SK-N-SH (cell line): ENCODE data around the gene ZNF550. TPM values are rescaled to one million over a fixed set of nuclear protein-coding genes. Genes with fewer than 3 reads are reported as not detected.
A peak's percentile ranks its signal among the peaks of the same experiment; 100 is the strongest.

Source experiments
- CTCF ChIA-PET: fragments of 300-600, 350-600 bp; formaldehyde crosslinking; extraction: SDS; loops from one replicate; lab custom pipeline; 2021; lab: Yijun Ruan, JAX
- POLR2A ChIA-PET: fragments of 350-600 bp; sonication (Branson Sonifier 250); formaldehyde crosslinking; extraction: SDS; loops from one replicate; lab custom pipeline; 2020; ENCODE audit warnings: antibody characterized with exemption, inconsistent platforms; lab: Yijun Ruan, JAX
- DNase-seq: peaks from one replicate; pipeline ENCODE4 v3.0.0; 2012
- H2AFZ ChIP-seq: fragments of 200-600 bp; sonication (generic); 2 replicates; pipeline ENCODE4 v1.8.1; 2016; ENCODE audit warnings: antibody characterized with exemption, mild to moderate bottlenecking, low read depth
- H3F3A ChIP-seq: fragments of 200-600 bp; sonication (generic); replicated peaks from 2 replicates; pipeline ENCODE3; 2016; ENCODE audit warnings: antibody characterized with exemption, mild to moderate bottlenecking; ENCODE audit not compliant: insufficient read depth
- H3K27ac ChIP-seq, 2 experiments: fragments of 200-500 bp in 1 of 2; fragments of 200-600 bp in 1 of 2; sonication (Bioruptor generic) in 1 of 2; sonication (generic), shearing (Covaris generic) in 1 of 2; 2 replicates each; pipeline versions ENCODE4 v1.5.1 to v1.6.1; 2014 to 2016; ENCODE audit warnings: low read depth in 2 of 2, inconsistent platforms in 1 of 2, low read length in 1 of 2, mild to moderate bottlenecking in 1 of 2, mixed read lengths in 1 of 2
- H3K27me3 ChIP-seq: fragments of 200-600 bp; sonication (generic), shearing (Covaris generic); 2 replicates; pipeline ENCODE4 v1.6.1; 2016; ENCODE audit warnings: mixed run types; ENCODE audit not compliant: insufficient read depth
- H3K36me3 ChIP-seq, 2 experiments: fragments of 200-500 bp in 1 of 2; fragments of 200-600 bp in 1 of 2; sonication (Bioruptor generic) in 1 of 2; sonication (generic) in 1 of 2; replicated peaks in 1 of 2; 2 replicates each; pipeline versions ENCODE3 to v1.5.1; 2014 to 2016; ENCODE audit warnings: low read length in 1 of 2, mild to moderate bottlenecking in 1 of 2; ENCODE audit not compliant: insufficient read depth in 2 of 2, control insufficient read depth in 1 of 2
- H3K4me1 ChIP-seq, 2 experiments: fragments of 200-500 bp in 1 of 2; fragments of 200-600 bp in 1 of 2; sonication (Bioruptor generic) in 1 of 2; sonication (generic), shearing (Covaris generic) in 1 of 2; 2 replicates each; pipeline versions ENCODE4 v1.5.1 to v1.6.1; 2014 to 2016; ENCODE audit warnings: low read depth in 1 of 2, low read length in 1 of 2, mixed run types in 1 of 2; ENCODE audit not compliant: insufficient read depth in 2 of 2, control insufficient read depth in 1 of 2
- H3K4me2 ChIP-seq: fragments of 200-600 bp; sonication (generic), shearing (Covaris generic); 2 replicates; pipeline ENCODE4 v1.6.1; 2017; ENCODE audit warnings: mixed run types
- H3K4me3 ChIP-seq, 2 experiments: fragments of 200-500 bp in 1 of 2; fragments of 200-600 bp in 1 of 2; sonication (Bioruptor generic) in 1 of 2; sonication (generic), shearing (Covaris generic) in 1 of 2; 2 replicates each; pipeline versions ENCODE4 v1.5.1 to v1.8.1; 2014 to 2016; ENCODE audit warnings: low read depth in 2 of 2, inconsistent platforms in 1 of 2, low read length in 1 of 2, mild to moderate bottlenecking in 1 of 2, mixed read lengths in 1 of 2, moderate library complexity in 1 of 2
- H3K79me2 ChIP-seq: fragments of 200-600 bp; sonication (generic); 2 replicates; pipeline ENCODE4 v1.8.1; 2017; ENCODE audit warnings: mild to moderate bottlenecking; ENCODE audit not compliant: insufficient read depth
- H3K9ac ChIP-seq: fragments of 200-600 bp; sonication (generic); 2 replicates; pipeline ENCODE4 v1.6.1; 2017; ENCODE audit warnings: mixed run types
- H3K9me2 ChIP-seq: fragments of 200-600 bp; sonication (generic); 2 replicates; pipeline ENCODE4 v1.6.1; 2017; ENCODE audit warnings: mixed run types
- H3K9me3 ChIP-seq: fragments of 200-600 bp; sonication (generic); 2 replicates; pipeline ENCODE4 v1.6.1; 2017; ENCODE audit warnings: mixed run types, mild to moderate bottlenecking, moderate library complexity
- H4K20me1 ChIP-seq: fragments of 200-600 bp; sonication (generic); 2 replicates; pipeline ENCODE4 v1.6.1; 2017; ENCODE audit warnings: mild to moderate bottlenecking, mixed run types; ENCODE audit not compliant: insufficient read depth
- ELF1 ChIP-seq: IDR thresholded peaks from 2 replicates; pipeline ENCODE4 v1.4.0; 2012
- FOXJ3 ChIP-seq: sonication (generic); formaldehyde crosslinking; IDR thresholded peaks from 2 replicates; pipeline ENCODE4 v1.5.1; 2020; ENCODE audit warnings: mild to moderate bottlenecking, missing genetic modification reagents
- FOXM1 ChIP-seq: IDR thresholded peaks from 2 replicates; pipeline ENCODE4 v1.4.0; 2012; ENCODE audit warnings: low read depth, mild to moderate bottlenecking
- GABPA ChIP-seq: IDR thresholded peaks from 2 replicates; pipeline ENCODE4 v1.4.0; 2012; ENCODE audit warnings: low read depth, mild to moderate bottlenecking
- JUND ChIP-seq: IDR thresholded peaks from 2 replicates; pipeline ENCODE4 v1.4.0; 2012
- MEF2A ChIP-seq: IDR thresholded peaks from 2 replicates; pipeline ENCODE4 v1.4.0; 2012; ENCODE audit warnings: low read depth, borderline replicate concordance
- MXI1 ChIP-seq: IDR thresholded peaks from 2 replicates; pipeline ENCODE4 v1.6.1; 2012; ENCODE audit warnings: mild to moderate bottlenecking, low read depth, low read length, improper control_type of control experiment
- POLR2AphosphoS5 ChIP-seq: IDR thresholded peaks from 2 replicates; pipeline ENCODE4 v1.6.1; 2012; ENCODE audit warnings: low read depth, low read length
- RCOR1 ChIP-seq: fragments of 150-350 bp; IDR thresholded peaks from 2 replicates; pipeline ENCODE4 v1.6.1; 2017; ENCODE audit warnings: antibody characterized with exemption, low read length
- RFX5 ChIP-seq: IDR thresholded peaks from 2 replicates; pipeline ENCODE4 v1.6.1; 2012; ENCODE audit warnings: mild to moderate bottlenecking, improper control_type of control experiment, low read length
- RXRA ChIP-seq: IDR thresholded peaks from 2 replicates; pipeline ENCODE4 v1.4.0; 2012; ENCODE audit warnings: low read depth, mild to moderate bottlenecking, borderline replicate concordance
- TEAD4 ChIP-seq: IDR thresholded peaks from 2 replicates; pipeline ENCODE4 v1.4.0; 2012; ENCODE audit warnings: mild to moderate bottlenecking, borderline replicate concordance; ENCODE audit not compliant: insufficient read depth
- WGBS: methylation state at CpG from one replicate; pipeline ENCODE4 v1.1.6; 2017; ENCODE audit warnings: low lambda C conversion rate; 5-methylcytosine and 5-hydroxymethylcytosine counted together
- polyA plus RNA-seq, 3 experiments: library from polyadenylated mRNA; depleted of rRNA; stranded (reverse); fragments of >200 nt; gene quantifications; 2 replicates each; pipeline ENCODE4 v1.2.3, GENCODE V29; 2012
- TF ChIP-seq, protein P1 (sequence below): IDR thresholded peaks from 2 replicates; pipeline ENCODE4 v1.6.1; 2012; ENCODE audit warnings: mild to moderate bottlenecking, low read depth, low read length, moderate library complexity
- TF ChIP-seq, protein P2 (sequence below): fragments of 200-600 bp; sonication (generic); IDR thresholded peaks from 2 replicates; pipeline ENCODE4 v1.6.1; 2017; ENCODE audit warnings: antibody characterized with exemption, mild to moderate bottlenecking, moderate library complexity
- TF ChIP-seq, protein P3 (sequence below): IDR thresholded peaks from 2 replicates; pipeline ENCODE4 v1.4.0; 2012; ENCODE audit warnings: low read depth, borderline replicate concordance
- TF ChIP-seq, protein P4 (sequence below): IDR thresholded peaks from 2 replicates; pipeline ENCODE4 v1.4.0; 2012; ENCODE audit warnings: low read depth
- TF ChIP-seq, protein P5 (sequence below): IDR thresholded peaks from 2 replicates; pipeline ENCODE4; 2012

Gene ZNF550
- polyA plus RNA-seq, 1 of the 3 experiments (the other 2 are of a cell fraction): 5.7 TPM

DNA sequence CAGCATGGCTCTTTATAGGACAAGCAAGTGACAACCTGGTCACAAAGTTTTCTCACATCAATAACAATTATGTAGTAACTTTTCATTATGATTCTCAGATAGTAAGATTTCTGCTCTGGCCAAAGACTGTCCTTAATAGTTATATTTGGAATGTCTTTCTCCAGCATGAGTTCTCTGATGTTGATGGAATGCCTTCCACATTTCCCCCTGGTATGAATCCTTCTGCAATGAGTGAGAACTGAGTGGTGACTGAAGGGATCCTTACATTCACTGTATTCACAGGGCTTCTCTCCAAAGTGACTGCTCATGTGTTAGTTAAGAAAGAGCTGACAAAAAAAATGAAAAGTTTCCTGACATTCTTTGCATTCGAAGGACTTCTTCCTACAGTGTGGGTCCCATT is 13.2 kb downstream of the ZNF550 start:
- no peak for DNase-seq
- TF ChIP-seq, protein P1, sequence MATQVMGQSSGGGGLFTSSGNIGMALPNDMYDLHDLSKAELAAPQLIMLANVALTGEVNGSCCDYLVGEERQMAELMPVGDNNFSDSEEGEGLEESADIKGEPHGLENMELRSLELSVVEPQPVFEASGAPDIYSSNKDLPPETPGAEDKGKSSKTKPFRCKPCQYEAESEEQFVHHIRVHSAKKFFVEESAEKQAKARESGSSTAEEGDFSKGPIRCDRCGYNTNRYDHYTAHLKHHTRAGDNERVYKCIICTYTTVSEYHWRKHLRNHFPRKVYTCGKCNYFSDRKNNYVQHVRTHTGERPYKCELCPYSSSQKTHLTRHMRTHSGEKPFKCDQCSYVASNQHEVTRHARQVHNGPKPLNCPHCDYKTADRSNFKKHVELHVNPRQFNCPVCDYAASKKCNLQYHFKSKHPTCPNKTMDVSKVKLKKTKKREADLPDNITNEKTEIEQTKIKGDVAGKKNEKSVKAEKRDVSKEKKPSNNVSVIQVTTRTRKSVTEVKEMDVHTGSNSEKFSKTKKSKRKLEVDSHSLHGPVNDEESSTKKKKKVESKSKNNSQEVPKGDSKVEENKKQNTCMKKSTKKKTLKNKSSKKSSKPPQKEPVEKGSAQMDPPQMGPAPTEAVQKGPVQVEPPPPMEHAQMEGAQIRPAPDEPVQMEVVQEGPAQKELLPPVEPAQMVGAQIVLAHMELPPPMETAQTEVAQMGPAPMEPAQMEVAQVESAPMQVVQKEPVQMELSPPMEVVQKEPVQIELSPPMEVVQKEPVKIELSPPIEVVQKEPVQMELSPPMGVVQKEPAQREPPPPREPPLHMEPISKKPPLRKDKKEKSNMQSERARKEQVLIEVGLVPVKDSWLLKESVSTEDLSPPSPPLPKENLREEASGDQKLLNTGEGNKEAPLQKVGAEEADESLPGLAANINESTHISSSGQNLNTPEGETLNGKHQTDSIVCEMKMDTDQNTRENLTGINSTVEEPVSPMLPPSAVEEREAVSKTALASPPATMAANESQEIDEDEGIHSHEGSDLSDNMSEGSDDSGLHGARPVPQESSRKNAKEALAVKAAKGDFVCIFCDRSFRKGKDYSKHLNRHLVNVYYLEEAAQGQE: no peak
- TF ChIP-seq POLR2AphosphoS5 (no peak), JUND (no peak), RFX5 (no peak), MXI1 (no peak), MEF2A (no peak), GABPA (no peak), RXRA (no peak), FOXJ3 (no peak), FOXM1 (no peak), TEAD4 (no peak), RCOR1 (no peak), ELF1 (no peak)
- TF ChIP-seq, protein P2, sequence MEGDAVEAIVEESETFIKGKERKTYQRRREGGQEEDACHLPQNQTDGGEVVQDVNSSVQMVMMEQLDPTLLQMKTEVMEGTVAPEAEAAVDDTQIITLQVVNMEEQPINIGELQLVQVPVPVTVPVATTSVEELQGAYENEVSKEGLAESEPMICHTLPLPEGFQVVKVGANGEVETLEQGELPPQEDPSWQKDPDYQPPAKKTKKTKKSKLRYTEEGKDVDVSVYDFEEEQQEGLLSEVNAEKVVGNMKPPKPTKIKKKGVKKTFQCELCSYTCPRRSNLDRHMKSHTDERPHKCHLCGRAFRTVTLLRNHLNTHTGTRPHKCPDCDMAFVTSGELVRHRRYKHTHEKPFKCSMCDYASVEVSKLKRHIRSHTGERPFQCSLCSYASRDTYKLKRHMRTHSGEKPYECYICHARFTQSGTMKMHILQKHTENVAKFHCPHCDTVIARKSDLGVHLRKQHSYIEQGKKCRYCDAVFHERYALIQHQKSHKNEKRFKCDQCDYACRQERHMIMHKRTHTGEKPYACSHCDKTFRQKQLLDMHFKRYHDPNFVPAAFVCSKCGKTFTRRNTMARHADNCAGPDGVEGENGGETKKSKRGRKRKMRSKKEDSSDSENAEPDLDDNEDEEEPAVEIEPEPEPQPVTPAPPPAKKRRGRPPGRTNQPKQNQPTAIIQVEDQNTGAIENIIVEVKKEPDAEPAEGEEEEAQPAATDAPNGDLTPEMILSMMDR: no peak
- TF ChIP-seq, protein P3, sequence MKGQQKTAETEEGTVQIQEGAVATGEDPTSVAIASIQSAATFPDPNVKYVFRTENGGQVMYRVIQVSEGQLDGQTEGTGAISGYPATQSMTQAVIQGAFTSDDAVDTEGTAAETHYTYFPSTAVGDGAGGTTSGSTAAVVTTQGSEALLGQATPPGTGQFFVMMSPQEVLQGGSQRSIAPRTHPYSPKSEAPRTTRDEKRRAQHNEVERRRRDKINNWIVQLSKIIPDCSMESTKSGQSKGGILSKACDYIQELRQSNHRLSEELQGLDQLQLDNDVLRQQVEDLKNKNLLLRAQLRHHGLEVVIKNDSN: no peak
- TF ChIP-seq, protein P4, sequence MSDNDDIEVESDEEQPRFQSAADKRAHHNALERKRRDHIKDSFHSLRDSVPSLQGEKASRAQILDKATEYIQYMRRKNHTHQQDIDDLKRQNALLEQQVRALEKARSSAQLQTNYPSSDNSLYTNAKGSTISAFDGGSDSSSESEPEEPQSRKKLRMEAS: no peak
- TF ChIP-seq, protein P5, sequence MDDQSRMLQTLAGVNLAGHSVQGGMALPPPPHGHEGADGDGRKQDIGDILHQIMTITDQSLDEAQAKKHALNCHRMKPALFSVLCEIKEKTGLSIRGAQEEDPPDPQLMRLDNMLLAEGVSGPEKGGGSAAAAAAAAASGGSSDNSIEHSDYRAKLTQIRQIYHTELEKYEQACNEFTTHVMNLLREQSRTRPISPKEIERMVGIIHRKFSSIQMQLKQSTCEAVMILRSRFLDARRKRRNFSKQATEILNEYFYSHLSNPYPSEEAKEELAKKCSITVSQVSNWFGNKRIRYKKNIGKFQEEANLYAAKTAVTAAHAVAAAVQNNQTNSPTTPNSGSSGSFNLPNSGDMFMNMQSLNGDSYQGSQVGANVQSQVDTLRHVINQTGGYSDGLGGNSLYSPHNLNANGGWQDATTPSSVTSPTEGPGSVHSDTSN: no peak
- ChIA-PET CTCF (no interaction called here), POLR2A (no interaction called here)
- Histone ChIP-seq H3K27me3 (no peaks in the 10 kb centered on the region), H3K27ac (no peak overlapping the region), H4K20me1 (no peaks in the 10 kb centered on the region), H3F3A (peaks cover 2% of the 10 kb centered on the region), H3K9me2 (no peaks in the 10 kb centered on the region), H3K4me1 (no peaks in the 10 kb centered on the region), H3K79me2 (peaks cover 4% of the 10 kb centered on the region; the same call in 1 of the 2 replicates), H3K4me2 (no peak overlapping the region), H3K9ac (no peak overlapping the region), H3K4me3 (peak overlapping the region in 1 of 2 experiments; percentile 28; a peak in 1 of 4 replicates), H3K36me3 (peaks cover 80 to 100% of the 10 kb centered on the region in 2 experiments), H3K9me3 (peaks cover 30% of the 10 kb centered on the region; the same call in 1 of the 2 replicates), H2AFZ (no peak overlapping the region)
- 88% methylated on average over 1 of the region's 1 CpG for WGBS
